ENCODE measurements around the gene RCAN1. TPM values are rescaled to one million over a fixed set of nuclear protein-coding genes. Genes with fewer than 3 reads are reported as not detected.
A peak's percentile ranks its signal among the peaks of the same experiment; 100 is the strongest.

The RCAN1 gene
- total and polyA plus RNA-seq, 4 donors, result 26.7 to 67.9 (median 46.7) TPM

- H3K4me3 ChIP-seq (ENCODE audit: low read depth in 1 of 3, low read length in 3 of 3), result no peak overlapping the region
- H3K9ac ChIP-seq (ENCODE audit: low read depth in 1 of 2, low read length in 2 of 2), result no peak overlapping the region
- peaks cover 0 to 7% (median 2%) of the 10 kb centered on the region in 4 donors for H3K4me1 ChIP-seq (ENCODE audit: control insufficient read depth in 4 of 4, insufficient read depth in 4 of 4, low read length in 3 of 4)
- no peak for DNase-seq (ENCODE audit: low spot score)
- no peak overlapping the region for H3K27ac ChIP-seq (ENCODE audit: low read depth in 1 of 2, low read length in 2 of 2)
- TF ChIP-seq NR2F2 (IDR thresholded peaks at IDR 0.05), result no peak
- TF ChIP-seq ATF3 (IDR thresholded peaks at IDR 0.05), result no peak
- no peak for TF ChIP-seq FOXA1 (IDR thresholded peaks at IDR 0.05)
- no peak for TF ChIP-seq CTCF (IDR thresholded peaks at IDR 0.05; ENCODE audit: low read depth, low read length, missing input control)
- TF ChIP-seq SP1 (IDR thresholded peaks at IDR 0.05), result no peak
- no peak for TF ChIP-seq GABPA (IDR thresholded peaks at IDR 0.05 in 1 of 2, conservative IDR thresholded peaks at IDR 0.05 in 1 of 2)
- TF ChIP-seq EGR1 (IDR thresholded peaks at IDR 0.05; ENCODE audit: low read depth in 2 of 2), result no peak
- TF ChIP-seq HNF4G (IDR thresholded peaks at IDR 0.05), result no peak
- TF ChIP-seq FOXA2 (IDR thresholded peaks at IDR 0.05), result no peak
- no peak for TF ChIP-seq RXRA (IDR thresholded peaks at IDR 0.05)
- H3K9me3 ChIP-seq (ENCODE audit: control insufficient read depth in 4 of 4, low read length in 3 of 4), result no peaks in the 10 kb centered on the region
- H3K36me3 ChIP-seq (ENCODE audit: control insufficient read depth in 4 of 4, insufficient read depth in 3 of 4, low read depth in 1 of 4, low read length in 3 of 4), result no peaks in the 10 kb centered on the region
- WGBS, result 93% methylated on average over 8 of the region's 8 CpGs
- H3K27me3 ChIP-seq (ENCODE audit: control insufficient read depth in 4 of 4, insufficient read depth in 4 of 4, low read length in 3 of 4), result no peaks in the 10 kb centered on the region
These were observed 20.2 kb downstream of the RCAN1 start for GRCh38 chr21:34594566-34595234.

GRCh38 chr21:34593954-34594531, 20.9 kb downstream of the RCAN1 start:
- no peak overlapping the region for H3K4me3 ChIP-seq (ENCODE audit: low read depth in 1 of 3, low read length in 3 of 3)
- no peaks in the 10 kb centered on the region for H3K36me3 ChIP-seq (ENCODE audit: control insufficient read depth in 4 of 4, insufficient read depth in 3 of 4, low read depth in 1 of 4, low read length in 3 of 4)
- H3K4me1 ChIP-seq (ENCODE audit: control insufficient read depth in 4 of 4, insufficient read depth in 4 of 4, low read length in 3 of 4), result peaks cover 0 to 7% (median 2%) of the 10 kb centered on the region in 4 donors
- peak overlapping the region in 1 of 2 donors; percentile 50 for H3K27ac ChIP-seq (ENCODE audit: low read depth in 1 of 2, low read length in 2 of 2)
- no peaks in the 10 kb centered on the region for H3K27me3 ChIP-seq (ENCODE audit: control insufficient read depth in 4 of 4, insufficient read depth in 4 of 4, low read length in 3 of 4)
- TF ChIP-seq SP1 (IDR thresholded peaks at IDR 0.05) (peak; percentile 6), TAF1 (conservative IDR thresholded peaks at IDR 0.05) (no peak), NR2F2 (IDR thresholded peaks at IDR 0.05) (peak; percentile 60)
- no peaks in the 10 kb centered on the region for H3K9me3 ChIP-seq (ENCODE audit: control insufficient read depth in 4 of 4, low read length in 3 of 4)
- no peak overlapping the region for H3K9ac ChIP-seq (ENCODE audit: low read depth in 1 of 2, low read length in 2 of 2)
- DNase-seq (ENCODE audit: low spot score), result no peak
- WGBS, result 81% methylated on average over 12 of the region's 12 CpGs

GRCh38 chr21:34593423-34593822, 21.5 kb downstream of the RCAN1 start:
- Histone ChIP-seq H3K9me3 (ENCODE audit: control insufficient read depth in 4 of 4, low read length in 3 of 4) (no peaks in the 10 kb centered on the region), H3K4me1 (ENCODE audit: control insufficient read depth in 4 of 4, insufficient read depth in 4 of 4, low read length in 3 of 4) (peaks cover 0 to 7% (median 2%) of the 10 kb centered on the region in 4 donors), H3K27ac (ENCODE audit: low read depth in 1 of 2, low read length in 2 of 2) (peak overlapping the region; percentile 29 to 50), H3K4me3 (ENCODE audit: low read depth in 1 of 3, low read length in 3 of 3) (no peak overlapping the region), H3K9ac (ENCODE audit: low read depth in 1 of 2, low read length in 2 of 2) (no peak overlapping the region), H3K36me3 (ENCODE audit: control insufficient read depth in 4 of 4, insufficient read depth in 3 of 4, low read depth in 1 of 4, low read length in 3 of 4) (no peaks in the 10 kb centered on the region), H3K27me3 (ENCODE audit: control insufficient read depth in 4 of 4, insufficient read depth in 4 of 4, low read length in 3 of 4) (no peaks in the 10 kb centered on the region)
- 67% methylated on average over 5 of the region's 5 CpGs for WGBS
- DNase-seq (ENCODE audit: low spot score), result no peak
- no peak for TF ChIP-seq SP1 (IDR thresholded peaks at IDR 0.05)
- no peak for TF ChIP-seq ATF3 (IDR thresholded peaks at IDR 0.05)
- TF ChIP-seq JUND (IDR thresholded peaks at IDR 0.05), result no peak
- no peak for TF ChIP-seq HNF4G (IDR thresholded peaks at IDR 0.05)
- TF ChIP-seq RAD21 (IDR thresholded peaks at IDR 0.05), result no peak
- TF ChIP-seq EGR1 (IDR thresholded peaks at IDR 0.05; ENCODE audit: low read depth in 2 of 2), result no peak
- no peak for TF ChIP-seq HNF4A (conservative IDR thresholded peaks at IDR 0.05)
- TF ChIP-seq NR2F2 (IDR thresholded peaks at IDR 0.05), result no peak
- TF ChIP-seq YY1 (IDR thresholded peaks at IDR 0.05), result no peak
- no peak for TF ChIP-seq ZBTB33 (IDR thresholded peaks at IDR 0.05)
- TF ChIP-seq TAF1 (conservative IDR thresholded peaks at IDR 0.05), result no peak
- no peak for TF ChIP-seq MAX (IDR thresholded peaks at IDR 0.05)
- no peak for TF ChIP-seq REST (IDR thresholded peaks at IDR 0.05)
- no peak for TF ChIP-seq RXRA (IDR thresholded peaks at IDR 0.05)
- no peak for TF ChIP-seq FOXA2 (IDR thresholded peaks at IDR 0.05)

All from liver (tissue), 9 donors.